GM19023 (cell line): ENCODE data around the gene ZC3H7A.

Experiments
- ATAC-seq: cut with Tn5 transposase; IDR thresholded peaks from one replicate; pipeline ENCODE4 v1.9.1; 2021; ENCODE audit warnings: mild to moderate bottlenecking, moderate library complexity; ENCODE audit not compliant: unreplicated experiment

Gene ZC3H7A

DNA sequence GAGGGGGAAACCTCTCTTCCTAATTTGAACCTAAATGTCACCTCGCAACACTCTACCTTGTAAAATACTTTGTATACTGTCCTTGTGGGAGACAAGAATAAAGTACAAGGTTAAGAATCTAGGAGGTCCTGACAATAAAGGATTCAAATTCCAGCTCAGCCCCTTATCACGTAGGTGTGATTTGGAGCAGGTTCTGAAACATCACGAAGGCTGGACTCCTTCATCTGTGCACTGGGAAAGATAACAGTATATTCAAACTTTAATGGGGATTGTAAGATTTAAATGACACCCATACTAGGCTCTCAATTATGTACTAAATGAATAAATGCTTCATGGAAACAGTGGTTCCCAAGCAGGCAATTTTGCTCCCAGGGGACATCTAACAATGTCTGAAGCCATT lies 56.5 kb downstream of the ZC3H7A start:
- no peak for ATAC-seq

DNA sequence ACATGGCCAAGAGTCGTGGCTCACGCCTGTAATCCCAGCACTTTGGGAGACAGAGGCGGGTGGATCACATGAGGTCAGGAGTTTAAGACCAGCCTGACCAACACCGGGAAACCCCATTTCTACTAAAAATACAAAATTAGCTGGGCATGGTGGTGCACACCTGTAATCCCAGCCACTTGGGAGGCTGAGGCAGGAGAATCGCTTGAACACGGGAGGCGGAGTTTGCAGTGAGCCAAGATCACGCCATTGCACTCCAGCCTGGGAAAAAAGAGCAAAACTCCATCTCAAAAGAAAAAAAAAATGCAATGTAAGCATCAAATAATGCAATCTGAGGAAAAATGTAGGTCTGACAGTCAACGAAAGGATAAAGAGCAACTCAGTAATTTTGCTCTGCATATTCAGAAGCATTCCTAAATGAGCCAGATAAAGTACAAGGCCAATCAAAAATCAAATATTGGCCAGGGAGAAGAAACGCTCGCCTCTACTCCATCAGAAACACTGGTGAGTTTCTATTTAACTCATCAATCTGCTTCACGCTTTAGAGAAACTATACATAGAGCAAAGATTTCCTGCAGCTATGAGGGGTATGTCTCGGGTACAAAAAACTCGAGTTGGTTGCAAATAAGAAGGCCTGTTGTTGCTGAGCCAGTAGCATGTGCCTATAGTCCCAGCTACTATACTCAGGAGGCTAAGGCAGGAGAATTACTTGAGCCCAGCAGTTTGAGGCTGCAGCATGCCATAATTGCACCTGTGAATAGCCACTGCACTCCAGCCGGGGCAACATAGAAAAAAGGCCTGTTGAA lies 58.1 kb downstream of the ZC3H7A start:
- no peak for ATAC-seq

DNA sequence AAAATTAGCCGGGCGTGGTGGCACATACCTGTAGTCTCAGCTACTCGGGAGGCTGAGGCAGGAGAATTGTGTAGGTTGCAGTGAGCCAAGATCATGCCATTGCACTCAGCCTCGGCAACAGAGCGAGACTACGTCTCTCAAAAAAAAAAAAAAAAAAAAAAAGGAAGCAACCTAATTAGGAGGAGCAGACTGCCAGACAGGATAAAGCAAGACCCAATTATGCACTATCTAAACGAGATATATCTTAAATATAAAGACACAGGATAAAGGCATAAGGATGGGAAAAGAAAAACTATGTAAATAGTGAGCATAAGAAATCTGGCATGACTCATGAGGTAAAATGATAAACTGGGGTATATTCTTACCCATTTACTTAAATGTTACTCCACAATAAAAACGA lies 59.3 kb downstream of the ZC3H7A start:
- no peak for ATAC-seq

DNA sequence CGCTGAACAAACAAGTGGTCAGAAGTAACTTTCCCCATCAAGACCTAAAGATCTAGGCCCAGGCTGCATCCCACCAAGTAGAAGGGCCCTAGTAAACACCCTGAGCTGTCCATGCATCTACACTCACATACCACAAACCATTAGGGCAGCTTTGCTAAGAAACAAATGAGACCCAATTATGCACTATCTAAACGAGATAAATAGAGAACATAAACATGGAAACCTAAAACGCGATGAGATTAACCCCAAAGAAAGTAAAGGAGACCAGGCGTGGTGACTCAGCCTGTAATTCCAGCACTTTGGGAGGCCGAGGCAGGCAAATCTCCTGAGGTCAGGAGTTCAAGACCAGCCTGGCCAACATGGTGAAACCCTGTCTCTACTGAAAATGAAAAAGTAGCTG lies 60.2 kb downstream of the ZC3H7A start:
- ATAC-seq: no peak

DNA sequence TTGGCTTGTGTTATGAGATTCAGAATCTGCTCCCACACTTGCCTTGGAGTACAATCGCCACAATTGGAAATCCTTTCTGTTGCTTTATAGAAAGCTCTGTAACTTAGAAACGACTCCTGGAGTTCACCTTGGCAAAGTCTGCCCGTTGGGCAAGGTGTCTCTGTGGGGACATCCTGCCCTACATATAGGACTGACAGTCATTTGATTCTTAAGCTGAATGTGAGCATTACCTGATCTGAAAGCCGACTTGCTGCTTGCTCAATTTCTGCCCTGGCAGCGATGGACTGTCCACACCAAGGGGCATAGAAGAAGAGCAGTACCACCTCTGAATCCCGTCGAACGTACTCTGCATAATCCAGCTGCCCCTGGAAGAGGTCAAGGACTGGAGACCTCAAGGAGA lies 61.3 kb downstream of the ZC3H7A start:
- ATAC-seq: no peak

DNA sequence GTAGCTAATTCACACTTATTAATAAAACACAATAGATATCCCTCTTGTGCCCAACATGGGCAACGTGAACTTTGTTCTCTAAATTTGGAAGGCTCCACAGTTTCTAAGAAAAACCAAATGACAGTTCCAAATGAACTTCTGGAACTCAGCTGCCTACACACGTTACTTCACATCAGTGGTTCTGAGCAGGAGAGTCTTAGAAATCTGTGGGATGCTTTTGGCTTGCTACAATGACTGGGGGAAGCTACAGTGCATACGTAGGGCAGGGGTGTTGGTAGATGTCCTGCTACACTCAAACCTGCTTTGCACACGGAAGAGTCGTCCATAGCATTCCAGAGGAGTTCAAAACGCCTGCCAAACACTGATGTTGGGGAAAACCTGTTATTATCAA lies 62.4 kb downstream of the ZC3H7A start:
- no peak for ATAC-seq

DNA sequence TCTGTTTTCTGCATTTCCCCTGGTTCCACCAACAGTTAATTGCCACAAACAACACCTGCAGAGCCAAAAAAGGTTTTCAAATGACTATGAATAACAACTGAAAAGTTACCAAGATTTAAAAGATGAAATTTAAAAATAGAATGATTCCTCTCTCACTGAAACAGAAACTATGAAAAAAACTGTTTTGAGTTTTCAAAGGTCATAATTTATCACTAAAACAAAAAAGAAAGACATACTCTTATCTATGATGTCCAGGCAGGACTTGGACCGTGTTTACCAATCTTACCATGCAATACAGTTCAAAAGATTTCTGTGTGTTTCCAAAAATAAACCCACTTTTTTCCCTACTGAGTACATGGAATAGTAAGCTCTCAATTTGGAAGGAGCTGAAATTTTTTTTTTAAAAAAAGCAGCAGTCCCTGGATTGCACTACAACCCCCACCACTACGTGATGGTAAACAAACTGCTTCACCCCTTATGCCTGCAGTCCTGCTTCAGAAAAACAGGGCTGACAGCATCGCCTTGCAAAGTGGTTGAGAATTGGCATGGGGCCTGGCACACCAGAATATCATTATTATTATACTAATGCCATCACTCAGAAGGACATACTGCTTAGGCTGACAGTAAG lies 62.9 kb downstream of the ZC3H7A start:
- no peak for ATAC-seq

DNA sequence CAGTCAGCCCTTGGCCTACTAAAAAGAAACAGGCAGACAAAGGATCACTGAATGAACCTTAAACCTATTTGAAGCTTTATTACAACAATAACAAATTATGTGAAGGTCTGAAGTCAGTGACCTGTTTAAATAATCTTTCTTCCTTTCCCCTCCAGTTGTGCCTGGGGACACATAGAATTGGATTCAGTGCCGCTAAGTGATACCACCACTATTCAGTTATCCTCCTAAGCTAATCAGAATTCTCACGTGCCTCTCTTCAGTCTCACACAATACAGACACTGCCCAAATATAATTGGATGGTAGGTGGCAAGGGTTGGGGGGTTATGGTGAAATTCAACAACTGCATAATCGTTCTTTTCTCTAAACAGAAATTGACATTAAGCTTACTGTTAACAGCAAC lies 65.8 kb downstream of the ZC3H7A start:
- no peak for ATAC-seq

DNA sequence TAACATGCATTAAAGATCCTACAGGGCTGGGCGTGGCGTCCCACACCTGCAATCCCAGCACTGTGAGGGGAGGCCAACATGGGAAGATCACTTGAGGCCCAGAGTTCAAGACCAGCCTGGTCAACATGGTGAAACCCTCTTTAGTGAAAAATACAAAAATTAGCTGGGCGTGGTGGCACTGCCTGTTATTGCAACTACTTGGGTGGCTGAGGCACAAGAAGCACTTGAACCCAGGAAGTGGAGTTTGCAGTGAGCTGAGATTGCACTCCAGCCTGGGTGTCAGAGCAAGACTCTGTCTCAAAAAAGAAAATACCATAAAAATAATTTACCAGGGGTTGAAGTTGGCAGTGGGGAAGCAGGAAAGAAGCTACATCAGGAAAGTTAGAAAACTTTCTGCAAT lies 67.3 kb downstream of the ZC3H7A start:
- no peak for ATAC-seq

DNA sequence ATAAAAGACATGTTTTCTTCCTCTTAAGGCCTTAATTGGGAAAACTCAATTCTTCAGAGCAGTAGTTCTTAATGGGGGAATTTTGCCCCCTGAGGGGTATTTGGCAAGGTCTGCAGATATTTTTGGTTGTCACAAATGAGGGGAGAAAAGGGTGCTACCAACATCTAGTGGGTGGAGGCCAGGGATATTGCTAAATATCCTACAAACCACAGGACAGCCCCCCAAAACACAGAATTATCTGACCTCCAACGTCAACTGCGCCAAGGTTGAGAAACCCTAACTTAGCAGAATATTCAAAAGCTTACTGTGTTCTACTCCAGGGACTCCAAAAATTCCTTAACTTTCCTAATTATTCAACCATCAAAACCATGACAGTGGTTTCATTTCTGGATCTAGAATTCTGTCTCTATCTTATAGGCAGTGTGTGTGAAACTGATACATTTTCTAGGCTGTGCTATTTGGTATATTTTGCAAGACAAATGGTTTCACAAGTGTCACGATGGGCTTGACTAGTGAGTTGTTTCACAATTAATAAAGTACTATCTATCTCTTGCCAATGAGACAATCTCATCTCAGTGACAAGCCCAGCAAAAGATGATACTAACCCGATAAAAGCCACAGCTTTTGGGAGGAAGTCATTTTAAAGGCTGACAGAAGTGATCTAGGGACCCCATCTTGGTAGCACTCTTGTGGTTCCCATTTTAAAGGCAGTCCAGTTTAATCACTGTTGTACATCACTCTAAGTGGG lies 69.1 kb downstream of the ZC3H7A start:
- no peak for ATAC-seq

DNA sequence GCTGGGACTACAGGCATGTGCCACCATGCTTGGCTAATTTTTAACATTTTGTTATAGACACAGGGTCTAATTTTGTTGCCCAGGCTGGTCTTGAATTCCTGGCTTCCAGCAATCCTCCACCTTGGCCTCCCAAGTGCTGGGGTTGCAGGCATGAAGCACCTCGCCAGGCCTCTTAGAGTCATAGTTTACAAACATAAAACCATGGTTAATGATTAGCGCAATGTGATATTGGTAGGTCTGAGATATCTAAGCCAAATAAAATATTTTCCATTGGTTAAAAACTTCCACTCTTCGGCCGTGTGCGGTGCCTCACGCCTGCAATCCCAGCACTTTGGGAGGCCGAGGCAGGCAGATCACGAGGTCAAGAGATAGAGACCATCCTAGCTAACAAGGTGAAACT lies 71.0 kb downstream of the ZC3H7A start:
- ATAC-seq: no peak

DNA sequence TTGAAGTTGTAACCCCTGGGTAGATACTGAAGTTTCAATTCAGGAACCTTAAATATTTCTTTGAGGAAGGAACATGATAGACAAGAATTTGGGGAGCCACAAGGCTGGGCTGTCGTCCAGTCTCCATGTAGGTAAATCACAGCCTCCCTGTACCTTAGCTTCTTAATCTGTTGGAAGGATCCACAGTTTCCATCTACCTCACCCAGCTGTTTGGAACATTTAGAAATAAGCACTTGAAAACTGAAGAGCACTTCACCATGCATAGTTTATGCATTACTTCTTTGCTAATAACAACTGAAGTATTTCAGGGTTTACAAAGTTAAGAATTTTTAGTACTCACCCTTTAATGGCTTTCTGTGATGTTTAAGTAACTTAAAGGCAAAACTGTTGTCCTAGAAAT lies 71.6 kb downstream of the ZC3H7A start:
- ATAC-seq: no peak

DNA sequence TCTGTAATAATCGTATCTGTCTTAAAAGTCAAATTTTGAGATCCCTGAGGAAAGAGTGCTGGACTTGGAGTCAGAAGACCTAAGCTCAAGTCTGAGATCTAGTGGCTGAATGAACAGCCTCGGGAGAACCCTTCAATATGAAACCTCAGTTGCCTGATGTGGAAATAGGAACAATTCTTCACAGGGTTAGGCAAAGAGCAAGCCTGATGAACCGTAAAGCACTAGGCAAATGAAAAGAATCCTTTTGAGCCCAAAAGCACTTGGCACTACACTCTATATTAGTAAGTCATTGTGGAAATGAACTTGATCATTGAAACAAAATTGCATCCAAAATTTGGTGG lies 74.6 kb downstream of the ZC3H7A start:
- no peak for ATAC-seq

DNA sequence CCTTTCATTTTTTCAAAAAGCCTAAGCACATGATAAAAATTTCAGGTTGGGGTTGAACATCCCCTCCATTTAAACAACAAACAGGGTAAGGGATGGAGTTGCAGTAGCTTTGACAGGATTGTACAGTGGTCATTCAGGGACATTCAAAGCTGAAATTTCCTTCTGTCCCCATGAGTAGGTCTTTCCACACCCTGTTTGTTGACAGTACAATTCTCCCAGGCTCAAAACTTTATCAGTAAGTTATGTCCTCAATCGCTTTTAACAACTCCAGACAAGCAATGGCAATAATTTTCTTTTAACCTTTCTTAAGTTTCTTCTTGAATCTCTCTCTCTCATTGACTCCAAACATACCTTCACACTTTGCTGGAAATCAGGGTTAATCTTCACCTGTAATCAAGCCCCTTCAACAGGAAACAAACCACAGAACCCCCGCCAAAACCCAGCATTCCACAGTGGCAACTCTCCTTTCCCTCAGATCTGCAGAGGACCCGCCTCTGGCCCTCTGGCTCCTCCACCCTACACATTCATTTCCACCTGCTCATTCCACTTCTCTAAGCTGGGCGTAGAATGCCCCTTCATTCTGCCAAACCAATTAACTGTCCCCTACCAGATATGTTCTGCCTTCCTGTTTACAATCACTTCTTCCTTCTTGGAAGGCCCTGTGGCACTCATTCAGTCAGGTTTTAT lies 75.1 kb downstream of the ZC3H7A start:
- ATAC-seq: no peak

DNA sequence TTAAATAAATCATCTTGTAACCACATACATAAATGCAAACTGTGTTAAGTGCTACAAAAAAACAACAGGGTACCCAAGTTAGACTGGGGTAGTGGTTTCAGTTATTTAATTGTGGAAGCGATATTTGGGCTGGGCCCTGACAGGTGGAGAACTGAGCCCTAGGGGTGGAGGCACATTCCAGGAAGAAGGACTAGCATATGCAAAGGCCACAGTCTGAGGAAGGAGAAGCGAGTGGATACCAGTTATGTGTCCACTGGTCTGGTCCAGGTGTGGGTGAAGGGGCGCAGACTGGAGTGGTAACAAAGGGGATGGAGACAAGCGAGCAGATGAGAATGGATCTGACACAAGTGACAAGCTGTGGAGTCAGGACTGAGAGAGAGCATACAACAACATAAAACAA lies 77.3 kb downstream of the ZC3H7A start:
- no peak for ATAC-seq

DNA sequence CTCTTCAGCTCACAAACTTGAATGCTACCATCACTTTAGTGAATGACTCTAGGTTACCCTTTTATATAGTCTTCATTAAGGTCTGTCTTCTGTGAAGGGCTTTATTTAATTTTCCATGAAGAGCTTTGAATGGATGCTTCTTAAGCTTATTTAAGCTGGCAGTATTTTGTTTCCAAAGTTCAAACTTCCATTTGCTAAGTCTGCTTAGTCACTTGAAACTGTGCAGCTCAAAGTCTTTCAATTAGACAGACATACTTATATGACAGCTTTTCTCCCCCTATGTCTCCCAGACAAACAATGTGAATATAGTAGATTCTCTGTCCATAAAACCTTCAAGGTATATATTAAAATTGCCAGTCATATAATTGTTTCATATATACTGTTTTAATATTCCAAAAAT lies 77.9 kb downstream of the ZC3H7A start:
- ATAC-seq: no peak

DNA sequence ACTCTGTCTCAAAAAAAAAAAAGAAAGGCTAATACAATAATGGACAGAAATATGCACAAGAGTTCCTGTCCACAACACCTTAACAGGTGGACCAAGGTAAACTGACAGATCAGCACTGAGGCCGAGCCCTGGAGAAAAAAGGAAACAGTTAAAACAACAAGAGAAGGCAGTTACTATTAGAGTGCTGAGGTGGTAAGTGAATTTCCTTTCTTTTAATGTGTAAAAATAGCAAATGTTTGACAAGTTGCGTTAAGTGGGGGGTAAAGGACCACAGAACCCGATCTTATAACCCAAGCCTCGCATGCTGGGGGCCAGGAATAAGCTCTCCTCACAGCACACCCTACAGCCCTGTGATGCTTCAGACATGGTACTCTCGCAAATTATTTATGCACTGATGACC lies 79.2 kb downstream of the ZC3H7A start:
- ATAC-seq: no peak

DNA sequence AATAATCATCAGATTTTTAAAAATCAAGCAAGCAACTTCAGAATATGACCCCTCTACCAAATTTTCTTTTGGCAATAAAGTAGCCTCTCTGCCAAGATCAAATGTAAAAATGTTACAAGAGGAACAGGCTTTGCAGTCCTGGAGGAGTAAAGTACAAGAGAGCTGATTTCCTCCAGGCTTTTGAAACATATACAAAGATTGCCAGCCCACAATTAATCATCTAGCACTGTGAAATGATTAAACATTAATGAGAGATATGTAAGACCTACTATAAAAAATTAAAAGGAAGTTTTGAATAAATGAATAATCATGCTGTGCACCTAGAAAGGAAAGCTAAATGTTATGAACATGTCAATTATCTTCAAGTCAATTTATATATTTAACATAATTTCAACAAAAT lies 80.7 kb downstream of the ZC3H7A start:
- ATAC-seq: no peak

DNA sequence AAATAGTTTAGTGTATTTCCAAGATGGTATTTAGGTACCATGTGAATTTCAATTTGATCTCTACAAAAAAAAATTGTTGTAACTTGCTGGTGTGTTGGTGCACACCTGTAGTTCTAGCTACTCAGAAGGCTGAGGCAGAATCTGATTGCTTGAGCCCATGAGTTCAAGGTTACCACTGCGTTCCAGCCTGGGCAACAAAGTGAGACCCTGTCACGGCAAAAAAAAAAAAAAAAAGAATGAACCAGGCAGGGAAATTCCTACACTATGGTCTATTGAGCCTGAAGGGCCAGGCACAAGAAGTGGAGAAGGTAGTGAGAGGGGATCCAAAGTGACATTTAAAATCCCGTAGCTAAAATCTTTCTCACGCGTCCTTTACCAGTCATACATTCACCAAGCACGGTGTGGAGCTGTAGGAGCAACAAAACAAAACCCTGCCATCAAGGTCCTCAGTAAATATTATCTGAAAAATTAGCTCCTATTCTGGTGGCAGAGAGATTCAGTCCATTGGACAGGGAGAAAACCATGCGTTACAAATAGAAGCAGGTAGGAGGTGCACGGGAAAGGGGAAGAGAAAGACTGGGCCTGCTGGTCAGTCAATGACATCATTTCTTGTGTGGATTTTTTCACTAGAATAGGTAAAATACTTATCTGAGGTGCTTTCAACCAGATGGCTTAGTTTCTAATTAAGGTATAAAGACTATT lies 81.7 kb downstream of the ZC3H7A start:
- no peak for ATAC-seq

DNA sequence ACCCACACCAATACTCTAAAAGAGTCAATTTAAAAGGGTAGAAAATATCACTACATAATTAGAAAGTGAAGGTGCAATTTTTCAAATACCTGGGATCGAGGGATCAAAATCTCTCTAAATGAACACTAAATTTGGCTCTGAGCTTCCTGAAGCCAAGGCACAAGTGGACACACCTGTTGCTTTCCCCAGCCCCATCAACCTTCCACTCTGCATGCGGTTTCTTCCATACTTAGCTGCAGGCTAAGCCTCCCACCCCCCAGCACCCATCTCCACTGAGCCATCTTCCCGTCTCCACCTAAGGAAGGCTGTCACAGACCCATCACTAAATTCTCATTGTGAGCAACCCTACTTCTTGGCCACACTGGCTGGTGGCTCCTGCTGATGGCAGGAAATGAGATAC lies 84.9 kb downstream of the ZC3H7A start:
- ATAC-seq: no peak

DNA sequence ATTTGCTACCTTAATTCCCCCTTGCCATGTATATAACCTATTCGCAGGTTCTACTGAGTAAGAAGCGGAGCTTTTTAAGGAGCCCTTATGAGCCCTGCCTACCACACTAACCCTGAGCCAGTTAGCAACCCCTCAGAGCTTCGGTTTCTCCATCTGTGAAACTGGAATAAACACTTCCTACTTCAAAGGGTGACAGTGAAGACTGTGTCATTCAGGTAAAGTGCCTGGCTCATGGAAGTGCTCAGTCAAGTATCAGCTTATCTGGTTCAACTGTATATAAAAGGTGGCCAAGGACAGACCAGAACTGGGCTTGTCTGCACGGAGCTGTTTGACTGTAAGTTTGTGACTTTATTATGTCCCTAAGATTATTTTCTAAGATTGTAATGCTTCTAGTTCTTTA lies 85.4 kb downstream of the ZC3H7A start:
- ATAC-seq: no peak
